IMR-90 (cell line): ENCODE results near the gene WNT7B. TPM values are rescaled to one million over a fixed set of nuclear protein-coding genes. Genes with fewer than 3 reads are reported as not detected.

Experiments
- ATAC-seq: fragments of 200-7000 bp; cut with Tn5 transposase; 2 replicates; pipeline ENCODE4 v1.9.1; 2020; ENCODE audit warnings: low read depth, mild to moderate bottlenecking, moderate library complexity
- BruUV-seq: library from RNA; stranded (reverse); fragments of 400-500 nt; replicated peaks from 2 replicates; lab custom pipeline; 2021; lab: Mats Ljungman, UMichigan
- CTCF ChIA-PET: fragments of 300-600 bp; formaldehyde crosslinking; extraction: SDS; loops from one replicate; lab custom pipeline; 2021; ENCODE audit warnings: antibody characterized with exemption; lab: Yijun Ruan, JAX
- POLR2A ChIA-PET: fragments of 300-600 bp; sonication (Branson Sonifier 250); formaldehyde crosslinking; loops from one replicate; lab custom pipeline; 2022; ENCODE audit warnings: antibody characterized with exemption; ENCODE audit not compliant: unreplicated experiment; lab: Charles Lee
- DNase-seq: peaks from one replicate; pipeline ENCODE4 v3.0.0; 2013
- H2AFZ ChIP-seq: replicated peaks from 2 replicates; pipeline ENCODE3; 2013; ENCODE audit warnings: low read length, mild to moderate bottlenecking; ENCODE audit not compliant: poor library complexity
- H2AK5ac ChIP-seq: 2 replicates; pipeline ENCODE4 v1.6.1; 2013; ENCODE audit warnings: low read depth, low read length, inconsistent platforms
- H2AK9ac ChIP-seq: replicated peaks from 2 replicates; pipeline ENCODE3; 2013; ENCODE audit warnings: mild to moderate bottlenecking, low read depth, low read length, moderate library complexity; ENCODE audit not compliant: poor library complexity
- H2BK120ac ChIP-seq: 2 replicates; pipeline ENCODE4 v1.6.1; 2013; ENCODE audit warnings: low read depth, low read length, inconsistent platforms
- H2BK15ac ChIP-seq: 3 replicates; pipeline ENCODE4 v1.6.1; 2013; ENCODE audit warnings: low read depth, low read length, inconsistent platforms
- H2BK20ac ChIP-seq: 2 replicates; pipeline ENCODE4 v1.6.1; 2013; ENCODE audit warnings: low read depth, mild to moderate bottlenecking, inconsistent platforms, low read length, moderate library complexity
- H2BK5ac ChIP-seq: 2 replicates; pipeline ENCODE4 v1.6.1; 2013; ENCODE audit warnings: mild to moderate bottlenecking, low read depth, low read length, inconsistent platforms; ENCODE audit not compliant: poor library complexity, severe bottlenecking
- H3K14ac ChIP-seq: replicated peaks from 2 replicates; pipeline ENCODE4 v1.6.1; 2013; ENCODE audit warnings: low read depth, low read length, inconsistent platforms
- H3K18ac ChIP-seq: 2 replicates; pipeline ENCODE4 v1.6.1; 2013; ENCODE audit warnings: low read depth, low read length, control low read depth
- H3K23ac ChIP-seq: 2 replicates; pipeline ENCODE4 v1.6.1; 2013; ENCODE audit warnings: low read depth, low read length, inconsistent platforms
- H3K27ac ChIP-seq: 2 replicates; pipeline ENCODE4 v1.5.1; 2013; ENCODE audit warnings: mild to moderate bottlenecking, control low read depth, low read length; ENCODE audit not compliant: insufficient read depth
- H3K27me3 ChIP-seq: 2 replicates; pipeline ENCODE4 v1.6.1; 2013; ENCODE audit warnings: low read length; ENCODE audit not compliant: control insufficient read depth, insufficient read depth
- H3K36me3 ChIP-seq: 2 replicates; pipeline ENCODE4 v1.6.1; 2013; ENCODE audit warnings: low read length, mixed read lengths; ENCODE audit not compliant: control insufficient read depth, insufficient read depth
- H3K4ac ChIP-seq: 2 replicates; pipeline ENCODE4 v1.6.1; 2013; ENCODE audit warnings: low read depth, low read length, inconsistent platforms
- H3K4me1 ChIP-seq: 2 replicates; pipeline ENCODE4 v1.6.1; 2013; ENCODE audit warnings: low read length, mixed read lengths; ENCODE audit not compliant: control insufficient read depth, insufficient read depth
- H3K4me2 ChIP-seq: 2 replicates; pipeline ENCODE4 v1.6.1; 2013; ENCODE audit warnings: low read depth, mild to moderate bottlenecking, control low read depth, low read length, moderate library complexity
- H3K4me3 ChIP-seq: 2 replicates; pipeline ENCODE4 v1.5.1; 2013; ENCODE audit warnings: low read depth, mild to moderate bottlenecking, control low read depth, low read length, moderate library complexity; ENCODE audit not compliant: insufficient read depth
- H3K56ac ChIP-seq: 2 replicates; pipeline ENCODE4 v1.6.1; 2013; ENCODE audit warnings: low read length, inconsistent platforms; ENCODE audit not compliant: insufficient read depth; ENCODE audit errors: extremely low read depth
- H3K79me1 ChIP-seq, 2 experiments: 2 replicates each; pipeline ENCODE4 v1.6.1; 2013; ENCODE audit warnings: low read length in 2 of 2, inconsistent platforms in 1 of 2, low read depth in 1 of 2
- H3K9ac ChIP-seq: 2 replicates; pipeline ENCODE4 v1.6.1; 2013; ENCODE audit warnings: low read depth, low read length, control low read depth
- H3K9me1 ChIP-seq: 2 replicates; pipeline ENCODE4 v1.6.1; 2013; ENCODE audit warnings: low read length, inconsistent platforms; ENCODE audit not compliant: insufficient read depth
- H3K9me3 ChIP-seq: 2 replicates; pipeline ENCODE4 v1.6.1; 2013; ENCODE audit warnings: low read length; ENCODE audit not compliant: control insufficient read depth, insufficient read depth
- H4K20me1 ChIP-seq: 2 replicates; pipeline ENCODE4 v1.6.1; 2013; ENCODE audit warnings: low read length, inconsistent platforms; ENCODE audit not compliant: insufficient read depth
- H4K5ac ChIP-seq: 2 replicates; pipeline ENCODE4 v1.6.1; 2013; ENCODE audit warnings: mild to moderate bottlenecking, low read depth, low read length, control low read depth
- H4K8ac ChIP-seq, 2 experiments: 2 replicates each; pipeline ENCODE4 v1.6.1; 2013; ENCODE audit warnings: low read depth in 2 of 2, low read length in 2 of 2, control low read depth in 1 of 2, inconsistent platforms in 1 of 2
- H4K91ac ChIP-seq: 2 replicates; pipeline ENCODE4 v1.6.1; 2013; ENCODE audit warnings: low read depth, low read length, inconsistent platforms; ENCODE audit not compliant: insufficient read depth
- BHLHE40 ChIP-seq: fragments of 150-350 bp; IDR thresholded peaks from 2 replicates; pipeline ENCODE4 v1.6.1; 2016; ENCODE audit warnings: mild to moderate bottlenecking, low read depth, low read length
- CEBPB ChIP-seq: IDR thresholded peaks from 2 replicates; pipeline ENCODE4 v1.6.1; 2012; ENCODE audit warnings: low read depth, low read length, improper control_type of control experiment
- CHD1 ChIP-seq: IDR thresholded peaks from 2 replicates; pipeline ENCODE4 v1.6.1; 2012; ENCODE audit warnings: low read depth, low read length, improper control_type of control experiment
- CTCF ChIP-seq: conservative IDR thresholded peaks from 2 replicates; pipeline ENCODE4 v1.5.1; 2012; ENCODE audit warnings: mild to moderate bottlenecking, low read depth, low read length, improper control_type of control experiment
- ELK1 ChIP-seq: fragments of 150-350 bp; IDR thresholded peaks from 2 replicates; pipeline ENCODE4 v1.6.1; 2016; ENCODE audit warnings: low read depth, mild to moderate bottlenecking, low read length, moderate library complexity, borderline replicate concordance
- FOS ChIP-seq: fragments of 150-350 bp; IDR thresholded peaks from 2 replicates; pipeline ENCODE4 v1.6.1; 2016; ENCODE audit warnings: low read depth, low read length
- MAFK ChIP-seq: IDR thresholded peaks from 2 replicates; pipeline ENCODE4 v1.6.1; 2012; ENCODE audit warnings: low read depth, low read length, improper control_type of control experiment
- MAZ ChIP-seq: IDR thresholded peaks from 2 replicates; pipeline ENCODE4 v1.6.1; 2012; ENCODE audit warnings: low read depth, mild to moderate bottlenecking, low read length, improper control_type of control experiment, moderate library complexity, borderline replicate concordance
- MXI1 ChIP-seq: IDR thresholded peaks from 2 replicates; pipeline ENCODE4 v1.6.1; 2012; ENCODE audit warnings: low read depth, mild to moderate bottlenecking, low read length, moderate library complexity, borderline replicate concordance
- NFE2L2 ChIP-seq: fragments of 150-350 bp; IDR thresholded peaks from 2 replicates; pipeline ENCODE4 v1.6.1; 2016; ENCODE audit warnings: low read depth, mild to moderate bottlenecking, low read length
- POLR2A ChIP-seq: IDR thresholded peaks from 2 replicates; pipeline ENCODE4 v1.6.1; 2012; ENCODE audit warnings: mild to moderate bottlenecking, low read depth, low read length
- RAD21 ChIP-seq: IDR thresholded peaks from 2 replicates; pipeline ENCODE4 v1.6.1; 2012; ENCODE audit warnings: low read length, improper control_type of control experiment
- RCOR1 ChIP-seq: IDR thresholded peaks from 2 replicates; pipeline ENCODE4 v1.6.1; 2012; ENCODE audit warnings: mild to moderate bottlenecking, low read length, improper control_type of control experiment; ENCODE audit not compliant: insufficient replicate concordance
- RFX5 ChIP-seq: IDR thresholded peaks from 2 replicates; pipeline ENCODE4 v1.8.0; 2012; ENCODE audit warnings: low read depth, mild to moderate bottlenecking, low read length, moderate library complexity
- SMC3 ChIP-seq: fragments of 150-350 bp; IDR thresholded peaks from 2 replicates; pipeline ENCODE4 v1.6.1; 2016; ENCODE audit warnings: low read depth, mild to moderate bottlenecking, antibody characterized with exemption, low read length, moderate library complexity
- USF2 ChIP-seq: fragments of 150-350 bp; IDR thresholded peaks from 2 replicates; pipeline ENCODE4 v1.6.1; 2017; ENCODE audit warnings: mild to moderate bottlenecking, antibody characterized with exemption, low read length, low read depth
- WGBS, 2 experiments: methylation state at CpG; one replicate each; pipeline versions ENCODE4 v1.1.5 to v1.1.7; 2013; ENCODE audit warnings: missing lambda C conversion rate in 2 of 2; ENCODE audit not compliant: insufficient read length in 1 of 2; ENCODE audit errors: extremely low coverage in 2 of 2; 5-methylcytosine and 5-hydroxymethylcytosine counted together
- dilution Hi-C: fragments of 300-500 bp; cut with HindIII; formaldehyde crosslinking; loops from one replicate; pipeline ENCODE4 v1.14.3; 2018; ENCODE audit warnings: low sequenced_read_pairs; ENCODE audit not compliant: unreplicated experiment
- in situ Hi-C: fragments of 300-500 bp; cut with MboI; formaldehyde crosslinking; loops from 3 replicates; pipeline ENCODE4 v1.14.3; 2019; ENCODE audit warnings: low sequenced_read_pairs, inconsistent platforms, mixed read lengths
- intact Hi-C: fragments of 100-400 bp; cut with micrococcal nuclease; formaldehyde crosslinking; loops from 2 replicates; pipeline ENCODE4 v1.10.0; 2022
- polyA plus RNA-seq, 3 experiments: library from polyadenylated mRNA; depleted of rRNA; stranded (reverse); fragments of >200 nt; gene quantifications; 2 replicates each; pipeline ENCODE4 v1.2.3, GENCODE V29; 2012; ENCODE audit warnings: low replicate concordance in 1 of 3
- total RNA-seq: library from RNA; depleted of rRNA; stranded (reverse); fragments of >200 nt; gene quantifications from 2 replicates; pipeline ENCODE4 v1.2.3, GENCODE V29; 2012

Gene WNT7B
- total and polyA plus RNA-seq, 2 of the 4 experiments (the other 2 are of a cell fraction): under 0.01 to 0.15 TPM

GRCh38 chr22:45937960-45938359 is 39.0 kb downstream of the WNT7B start:
- DNase-seq: no peak
- Histone ChIP-seq H4K8ac (no peak overlapping the region), H3K9me1 (peaks cover 4% of the 10 kb centered on the region), H3K23ac (no peak overlapping the region), H4K5ac (no peak overlapping the region), H3K27me3 (peaks cover 22% of the 10 kb centered on the region), H4K20me1 (0 out of 2 replicates have a peak, but pooled peaks cover 4% of the 10 kb centered on the region), H3K4me1 (peaks cover 10% of the 10 kb centered on the region), H2BK120ac (no peak overlapping the region), H3K56ac (no peak overlapping the region), H3K4me3 (no peak overlapping the region), H3K9me3 (peaks cover 2% of the 10 kb centered on the region; the same call in 1 of the 2 replicates), H2AK9ac (no peak overlapping the region), H3K36me3 (no peaks in the 10 kb centered on the region), H3K79me1 (no peaks in the 10 kb centered on the region), H2BK15ac (no peak overlapping the region), H2BK20ac (no peak overlapping the region), H4K91ac (no peak overlapping the region), H3K18ac (no peak overlapping the region), H2AFZ (no peak overlapping the region), H3K27ac (no peak overlapping the region), H2AK5ac (no peak overlapping the region), H3K9ac (no peak overlapping the region), H3K4me2 (no peak overlapping the region), H2BK5ac (no peak overlapping the region), H3K14ac (no peak overlapping the region), H3K4ac (no peak overlapping the region)
- ChIA-PET POLR2A (no interaction called here), CTCF (interaction anchor here (1.0 kb wide), 1 partner anchor 74 kb away, joined by 4 read pairs; no protein-coding TSS in a partner anchor)
- dilution Hi-C loops: no loop called here
- WGBS, 2 experiments: no CpG with 5 or more reads among the region's 8 CpGs
- no TSS peak for BruUV-seq
- no peak for TF ChIP-seq USF2
- TF ChIP-seq RFX5: no peak
- TF ChIP-seq FOS: no peak
- no peak for TF ChIP-seq BHLHE40
- TF ChIP-seq MAFK: no peak
- no peak for TF ChIP-seq ELK1
- TF ChIP-seq RCOR1: no peak
- TF ChIP-seq SMC3: no peak
- no peak for TF ChIP-seq CTCF
- no peak for TF ChIP-seq NFE2L2
- no peak for TF ChIP-seq RAD21
- TF ChIP-seq POLR2A: no peak
- no peak for TF ChIP-seq CHD1
- no peak for TF ChIP-seq CEBPB
- no peak for TF ChIP-seq MXI1
- no peak for TF ChIP-seq MAZ
- ATAC-seq: no peak
- in situ Hi-C loops: no loop called here
- intact Hi-C loops: no loop called here
